ENCODE data around the gene ANO8.

- TF ChIP-seq, protein P1, sequence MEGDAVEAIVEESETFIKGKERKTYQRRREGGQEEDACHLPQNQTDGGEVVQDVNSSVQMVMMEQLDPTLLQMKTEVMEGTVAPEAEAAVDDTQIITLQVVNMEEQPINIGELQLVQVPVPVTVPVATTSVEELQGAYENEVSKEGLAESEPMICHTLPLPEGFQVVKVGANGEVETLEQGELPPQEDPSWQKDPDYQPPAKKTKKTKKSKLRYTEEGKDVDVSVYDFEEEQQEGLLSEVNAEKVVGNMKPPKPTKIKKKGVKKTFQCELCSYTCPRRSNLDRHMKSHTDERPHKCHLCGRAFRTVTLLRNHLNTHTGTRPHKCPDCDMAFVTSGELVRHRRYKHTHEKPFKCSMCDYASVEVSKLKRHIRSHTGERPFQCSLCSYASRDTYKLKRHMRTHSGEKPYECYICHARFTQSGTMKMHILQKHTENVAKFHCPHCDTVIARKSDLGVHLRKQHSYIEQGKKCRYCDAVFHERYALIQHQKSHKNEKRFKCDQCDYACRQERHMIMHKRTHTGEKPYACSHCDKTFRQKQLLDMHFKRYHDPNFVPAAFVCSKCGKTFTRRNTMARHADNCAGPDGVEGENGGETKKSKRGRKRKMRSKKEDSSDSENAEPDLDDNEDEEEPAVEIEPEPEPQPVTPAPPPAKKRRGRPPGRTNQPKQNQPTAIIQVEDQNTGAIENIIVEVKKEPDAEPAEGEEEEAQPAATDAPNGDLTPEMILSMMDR (conservative IDR thresholded peaks at IDR 0.05 in 1 of 2, IDR thresholded peaks at IDR 0.05 in 1 of 2; ENCODE audit: low read depth in 1 of 2, low read length in 2 of 2) = no peak
- TF ChIP-seq EZH2 (IDR thresholded peaks at IDR 0.05; ENCODE audit: low read length, missing control alignments) = no peak
These were observed 25.3 kb downstream of the ANO8 start, which contains the start of gene DDA1 for GRCh38 chr19:17309198-17309964.
